NT2/D1 (cell line): Measurements from ENCODE around the gene GJD3.

ENCODE experiments used
- SUZ12 ChIP-seq: IDR thresholded peaks from 2 replicates; pipeline ENCODE4 v1.6.1; 2011; ENCODE audit not compliant: insufficient read length, insufficient read depth; ENCODE audit errors: extremely low read depth
- YY1 ChIP-seq: IDR thresholded peaks from 2 replicates; pipeline ENCODE4 v1.6.1; 2011; ENCODE audit not compliant: insufficient read length, insufficient read depth
- ZNF274 ChIP-seq: IDR thresholded peaks from 2 replicates; pipeline ENCODE4 v1.6.1; 2011; ENCODE audit warnings: mild to moderate bottlenecking, low read depth, low read length

GRCh38 chr17:40371261-40371929, 6.9 kb upstream of the GJD3 start:
- TF ChIP-seq YY1 (no peak), ZNF274 (no peak), SUZ12 (no peak)
